IMR-90 (cell line): ENCODE data around the gene TRIM28. TPM values are rescaled to one million over a fixed set of nuclear protein-coding genes. Genes with fewer than 3 reads are reported as not detected.

Source experiments
- ATAC-seq: fragments of 200-7000 bp; cut with Tn5 transposase; 2 replicates; pipeline ENCODE4 v1.9.1; 2020; ENCODE audit warnings: low read depth, mild to moderate bottlenecking, moderate library complexity
- BruUV-seq: library from RNA; stranded (reverse); fragments of 400-500 nt; replicated peaks from 2 replicates; lab custom pipeline; 2021; lab: Mats Ljungman, UMichigan
- CTCF ChIA-PET: fragments of 300-600 bp; formaldehyde crosslinking; extraction: SDS; loops from one replicate; lab custom pipeline; 2021; ENCODE audit warnings: antibody characterized with exemption; lab: Yijun Ruan, JAX
- POLR2A ChIA-PET: fragments of 300-600 bp; sonication (Branson Sonifier 250); formaldehyde crosslinking; loops from one replicate; lab custom pipeline; 2022; ENCODE audit warnings: antibody characterized with exemption; ENCODE audit not compliant: unreplicated experiment; lab: Charles Lee
- DNase-seq: peaks from one replicate; pipeline ENCODE4 v3.0.0; 2013
- H2AFZ ChIP-seq: replicated peaks from 2 replicates; pipeline ENCODE3; 2013; ENCODE audit warnings: low read length, mild to moderate bottlenecking; ENCODE audit not compliant: poor library complexity
- H2AK5ac ChIP-seq: 2 replicates; pipeline ENCODE4 v1.6.1; 2013; ENCODE audit warnings: low read depth, low read length, inconsistent platforms
- H2AK9ac ChIP-seq: replicated peaks from 2 replicates; pipeline ENCODE3; 2013; ENCODE audit warnings: mild to moderate bottlenecking, low read depth, low read length, moderate library complexity; ENCODE audit not compliant: poor library complexity
- H2BK120ac ChIP-seq: 2 replicates; pipeline ENCODE4 v1.6.1; 2013; ENCODE audit warnings: low read depth, low read length, inconsistent platforms
- H2BK15ac ChIP-seq: 3 replicates; pipeline ENCODE4 v1.6.1; 2013; ENCODE audit warnings: low read depth, low read length, inconsistent platforms
- H2BK20ac ChIP-seq: 2 replicates; pipeline ENCODE4 v1.6.1; 2013; ENCODE audit warnings: low read depth, mild to moderate bottlenecking, inconsistent platforms, low read length, moderate library complexity
- H2BK5ac ChIP-seq: 2 replicates; pipeline ENCODE4 v1.6.1; 2013; ENCODE audit warnings: mild to moderate bottlenecking, low read depth, low read length, inconsistent platforms; ENCODE audit not compliant: poor library complexity, severe bottlenecking
- H3K14ac ChIP-seq: replicated peaks from 2 replicates; pipeline ENCODE4 v1.6.1; 2013; ENCODE audit warnings: low read depth, low read length, inconsistent platforms
- H3K18ac ChIP-seq: 2 replicates; pipeline ENCODE4 v1.6.1; 2013; ENCODE audit warnings: low read depth, low read length, control low read depth
- H3K23ac ChIP-seq: 2 replicates; pipeline ENCODE4 v1.6.1; 2013; ENCODE audit warnings: low read depth, low read length, inconsistent platforms
- H3K27ac ChIP-seq: 2 replicates; pipeline ENCODE4 v1.5.1; 2013; ENCODE audit warnings: mild to moderate bottlenecking, control low read depth, low read length; ENCODE audit not compliant: insufficient read depth
- H3K27me3 ChIP-seq: 2 replicates; pipeline ENCODE4 v1.6.1; 2013; ENCODE audit warnings: low read length; ENCODE audit not compliant: control insufficient read depth, insufficient read depth
- H3K36me3 ChIP-seq: 2 replicates; pipeline ENCODE4 v1.6.1; 2013; ENCODE audit warnings: low read length, mixed read lengths; ENCODE audit not compliant: control insufficient read depth, insufficient read depth
- H3K4ac ChIP-seq: 2 replicates; pipeline ENCODE4 v1.6.1; 2013; ENCODE audit warnings: low read depth, low read length, inconsistent platforms
- H3K4me1 ChIP-seq: 2 replicates; pipeline ENCODE4 v1.6.1; 2013; ENCODE audit warnings: low read length, mixed read lengths; ENCODE audit not compliant: control insufficient read depth, insufficient read depth
- H3K4me2 ChIP-seq: 2 replicates; pipeline ENCODE4 v1.6.1; 2013; ENCODE audit warnings: low read depth, mild to moderate bottlenecking, control low read depth, low read length, moderate library complexity
- H3K4me3 ChIP-seq: 2 replicates; pipeline ENCODE4 v1.5.1; 2013; ENCODE audit warnings: low read depth, mild to moderate bottlenecking, control low read depth, low read length, moderate library complexity; ENCODE audit not compliant: insufficient read depth
- H3K56ac ChIP-seq: 2 replicates; pipeline ENCODE4 v1.6.1; 2013; ENCODE audit warnings: low read length, inconsistent platforms; ENCODE audit not compliant: insufficient read depth; ENCODE audit errors: extremely low read depth
- H3K79me1 ChIP-seq, 2 experiments: 2 replicates each; pipeline ENCODE4 v1.6.1; 2013; ENCODE audit warnings: low read length in 2 of 2, inconsistent platforms in 1 of 2, low read depth in 1 of 2
- H3K9ac ChIP-seq: 2 replicates; pipeline ENCODE4 v1.6.1; 2013; ENCODE audit warnings: low read depth, low read length, control low read depth
- H3K9me1 ChIP-seq: 2 replicates; pipeline ENCODE4 v1.6.1; 2013; ENCODE audit warnings: low read length, inconsistent platforms; ENCODE audit not compliant: insufficient read depth
- H3K9me3 ChIP-seq: 2 replicates; pipeline ENCODE4 v1.6.1; 2013; ENCODE audit warnings: low read length; ENCODE audit not compliant: control insufficient read depth, insufficient read depth
- H4K20me1 ChIP-seq: 2 replicates; pipeline ENCODE4 v1.6.1; 2013; ENCODE audit warnings: low read length, inconsistent platforms; ENCODE audit not compliant: insufficient read depth
- H4K5ac ChIP-seq: 2 replicates; pipeline ENCODE4 v1.6.1; 2013; ENCODE audit warnings: mild to moderate bottlenecking, low read depth, low read length, control low read depth
- H4K8ac ChIP-seq, 2 experiments: 2 replicates each; pipeline ENCODE4 v1.6.1; 2013; ENCODE audit warnings: low read depth in 2 of 2, low read length in 2 of 2, control low read depth in 1 of 2, inconsistent platforms in 1 of 2
- H4K91ac ChIP-seq: 2 replicates; pipeline ENCODE4 v1.6.1; 2013; ENCODE audit warnings: low read depth, low read length, inconsistent platforms; ENCODE audit not compliant: insufficient read depth
- CHD1 ChIP-seq: IDR thresholded peaks from 2 replicates; pipeline ENCODE4 v1.6.1; 2012; ENCODE audit warnings: low read depth, low read length, improper control_type of control experiment
- FOS ChIP-seq: fragments of 150-350 bp; IDR thresholded peaks from 2 replicates; pipeline ENCODE4 v1.6.1; 2016; ENCODE audit warnings: low read depth, low read length
- MAFK ChIP-seq: IDR thresholded peaks from 2 replicates; pipeline ENCODE4 v1.6.1; 2012; ENCODE audit warnings: low read depth, low read length, improper control_type of control experiment
- MAZ ChIP-seq: IDR thresholded peaks from 2 replicates; pipeline ENCODE4 v1.6.1; 2012; ENCODE audit warnings: low read depth, mild to moderate bottlenecking, low read length, improper control_type of control experiment, moderate library complexity, borderline replicate concordance
- NFE2L2 ChIP-seq: fragments of 150-350 bp; IDR thresholded peaks from 2 replicates; pipeline ENCODE4 v1.6.1; 2016; ENCODE audit warnings: low read depth, mild to moderate bottlenecking, low read length
- RCOR1 ChIP-seq: IDR thresholded peaks from 2 replicates; pipeline ENCODE4 v1.6.1; 2012; ENCODE audit warnings: mild to moderate bottlenecking, low read length, improper control_type of control experiment; ENCODE audit not compliant: insufficient replicate concordance
- RFX5 ChIP-seq: IDR thresholded peaks from 2 replicates; pipeline ENCODE4 v1.8.0; 2012; ENCODE audit warnings: low read depth, mild to moderate bottlenecking, low read length, moderate library complexity
- SMC3 ChIP-seq: fragments of 150-350 bp; IDR thresholded peaks from 2 replicates; pipeline ENCODE4 v1.6.1; 2016; ENCODE audit warnings: low read depth, mild to moderate bottlenecking, antibody characterized with exemption, low read length, moderate library complexity
- WGBS, 2 experiments: methylation state at CpG; one replicate each; pipeline versions ENCODE4 v1.1.5 to v1.1.7; 2013; ENCODE audit warnings: missing lambda C conversion rate in 2 of 2; ENCODE audit not compliant: insufficient read length in 1 of 2; ENCODE audit errors: extremely low coverage in 2 of 2; 5-methylcytosine and 5-hydroxymethylcytosine counted together
- dilution Hi-C: fragments of 300-500 bp; cut with HindIII; formaldehyde crosslinking; loops from one replicate; pipeline ENCODE4 v1.14.3; 2018; ENCODE audit warnings: low sequenced_read_pairs; ENCODE audit not compliant: unreplicated experiment
- in situ Hi-C: fragments of 300-500 bp; cut with MboI; formaldehyde crosslinking; loops from 3 replicates; pipeline ENCODE4 v1.14.3; 2019; ENCODE audit warnings: low sequenced_read_pairs, inconsistent platforms, mixed read lengths
- intact Hi-C: fragments of 100-400 bp; cut with micrococcal nuclease; formaldehyde crosslinking; loops from 2 replicates; pipeline ENCODE4 v1.10.0; 2022
- polyA plus RNA-seq, 3 experiments: library from polyadenylated mRNA; depleted of rRNA; stranded (reverse); fragments of >200 nt; gene quantifications; 2 replicates each; pipeline ENCODE4 v1.2.3, GENCODE V29; 2012; ENCODE audit warnings: low replicate concordance in 1 of 3
- total RNA-seq: library from RNA; depleted of rRNA; stranded (reverse); fragments of >200 nt; gene quantifications from 2 replicates; pipeline ENCODE4 v1.2.3, GENCODE V29; 2012
- TF ChIP-seq, protein P1 (sequence below): fragments of 150-350 bp; IDR thresholded peaks from 2 replicates; pipeline ENCODE4 v1.6.1; 2016; ENCODE audit warnings: low read depth, mild to moderate bottlenecking, low read length, moderate library complexity, borderline replicate concordance
- TF ChIP-seq, protein P2 (sequence below): fragments of 150-350 bp; IDR thresholded peaks from 2 replicates; pipeline ENCODE4 v1.6.1; 2017; ENCODE audit warnings: mild to moderate bottlenecking, antibody characterized with exemption, low read length, low read depth

TRIM28 gene
- total and polyA plus RNA-seq, 2 of the 4 experiments (the other 2 are of a cell fraction), result 349 to 465 TPM

DNA sequence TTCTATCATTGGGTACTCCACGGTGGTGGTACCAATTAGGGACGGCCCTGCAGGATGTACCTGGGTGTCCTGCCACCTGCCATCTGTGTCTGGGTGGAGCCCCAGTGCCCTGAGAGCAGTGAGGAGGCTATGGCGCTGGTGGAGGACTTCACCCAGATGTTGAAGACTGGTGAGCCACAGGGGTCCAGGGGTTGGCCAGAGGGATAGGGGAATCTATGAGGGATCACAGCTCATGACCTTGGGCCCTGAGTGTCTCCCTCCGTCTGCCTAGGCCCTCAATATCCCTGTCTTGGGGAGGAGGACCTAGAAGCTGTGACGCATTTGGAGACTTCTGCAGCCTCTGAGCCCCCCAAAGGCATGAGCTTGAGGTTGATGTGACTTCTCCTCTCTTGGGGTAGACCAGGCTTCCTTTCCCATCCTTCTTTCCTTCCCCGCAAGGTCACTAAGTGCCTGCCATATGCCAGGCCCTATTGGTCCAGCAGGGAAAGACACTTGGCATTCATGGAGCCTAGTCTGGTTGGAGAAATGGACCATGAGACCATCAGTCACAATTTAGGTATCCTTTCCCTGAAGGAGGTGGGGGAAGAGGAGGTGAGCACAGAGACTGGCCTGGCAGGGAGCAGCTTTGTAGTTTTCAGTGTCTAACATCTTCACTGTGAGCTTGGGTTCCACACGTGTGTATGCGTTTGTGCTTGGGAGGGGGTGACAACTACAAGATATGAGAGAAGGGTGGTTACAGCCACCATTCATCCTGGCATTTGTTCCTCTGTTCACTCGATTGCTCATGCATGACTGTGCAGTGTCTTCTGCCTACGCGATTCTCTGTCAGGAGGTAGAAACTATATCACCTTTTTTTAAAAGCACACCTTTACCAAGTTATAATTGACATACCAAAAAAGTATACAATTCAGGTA is 34.4 kb downstream of the TRIM28 start:
- Histone ChIP-seq H3K14ac (no peak overlapping the region), H3K9ac (no peak overlapping the region)
- dilution Hi-C loops, result no loop called here

More for the DNA sequence above, 34.4 kb downstream of the TRIM28 start:
- peaks cover 6% of the 10 kb centered on the region for H3K4me1 ChIP-seq
- 67% methylated on average over 2 of the region's 11 CpGs; no CpG with 5 or more reads in 1 of the 2 experiments for WGBS, 2 experiments
- no peak overlapping the region; the same call in 1 of the 2 replicates for H2AK5ac ChIP-seq
- H4K20me1 ChIP-seq, result peaks cover 7% of the 10 kb centered on the region
- H3K4ac ChIP-seq, result peak overlapping the region; percentile 0; the same call in 1 of the 2 replicates
- no TSS peak for BruUV-seq
- no peak overlapping the region for H3K4me2 ChIP-seq
- no peaks in the 10 kb centered on the region for H3K9me3 ChIP-seq
- no peak overlapping the region for H2BK15ac ChIP-seq
- in situ Hi-C loops, result no loop called here
- no peak overlapping the region for H3K23ac ChIP-seq
- no peak overlapping the region for H2BK120ac ChIP-seq
- H3K9me1 ChIP-seq, result peaks cover 13% of the 10 kb centered on the region
- H2BK20ac ChIP-seq, result no peak overlapping the region
- no peak overlapping the region for H3K4me3 ChIP-seq
- intact Hi-C loops, result no loop called here
- H3K56ac ChIP-seq, result no peak overlapping the region
- ChIA-PET POLR2A (no interaction called here), CTCF (no interaction called here)
- no peak overlapping the region for H3K27ac ChIP-seq
- peaks cover 10% of the 10 kb centered on the region for H3K36me3 ChIP-seq
- no peak for TF ChIP-seq MAZ
- no peak for TF ChIP-seq SMC3
- no peak for TF ChIP-seq RFX5
- no peak for TF ChIP-seq MAFK
- no peak for TF ChIP-seq CHD1
- TF ChIP-seq, protein P1, sequence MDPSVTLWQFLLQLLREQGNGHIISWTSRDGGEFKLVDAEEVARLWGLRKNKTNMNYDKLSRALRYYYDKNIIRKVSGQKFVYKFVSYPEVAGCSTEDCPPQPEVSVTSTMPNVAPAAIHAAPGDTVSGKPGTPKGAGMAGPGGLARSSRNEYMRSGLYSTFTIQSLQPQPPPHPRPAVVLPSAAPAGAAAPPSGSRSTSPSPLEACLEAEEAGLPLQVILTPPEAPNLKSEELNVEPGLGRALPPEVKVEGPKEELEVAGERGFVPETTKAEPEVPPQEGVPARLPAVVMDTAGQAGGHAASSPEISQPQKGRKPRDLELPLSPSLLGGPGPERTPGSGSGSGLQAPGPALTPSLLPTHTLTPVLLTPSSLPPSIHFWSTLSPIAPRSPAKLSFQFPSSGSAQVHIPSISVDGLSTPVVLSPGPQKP, result no peak
- no peak for TF ChIP-seq FOS
- TF ChIP-seq, protein P2, sequence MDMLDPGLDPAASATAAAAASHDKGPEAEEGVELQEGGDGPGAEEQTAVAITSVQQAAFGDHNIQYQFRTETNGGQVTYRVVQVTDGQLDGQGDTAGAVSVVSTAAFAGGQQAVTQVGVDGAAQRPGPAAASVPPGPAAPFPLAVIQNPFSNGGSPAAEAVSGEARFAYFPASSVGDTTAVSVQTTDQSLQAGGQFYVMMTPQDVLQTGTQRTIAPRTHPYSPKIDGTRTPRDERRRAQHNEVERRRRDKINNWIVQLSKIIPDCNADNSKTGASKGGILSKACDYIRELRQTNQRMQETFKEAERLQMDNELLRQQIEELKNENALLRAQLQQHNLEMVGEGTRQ, result no peak
- TF ChIP-seq RCOR1, result no peak
- TF ChIP-seq NFE2L2, result no peak
- H4K91ac ChIP-seq, result no peak overlapping the region
- no peak overlapping the region for H2BK5ac ChIP-seq
- no peak overlapping the region for H2AFZ ChIP-seq
- no peak overlapping the region for H3K18ac ChIP-seq
- H4K5ac ChIP-seq, result no peak overlapping the region
- H3K79me1 ChIP-seq, result peaks cover under 1 to 74% of the 10 kb centered on the region in 2 experiments; a peak in 3 of 4 replicates
- ATAC-seq (no peak), DNase-seq (no peak)
- H4K8ac ChIP-seq, result no peak overlapping the region
- H3K27me3 ChIP-seq, result no peaks in the 10 kb centered on the region
- peak overlapping the region; percentile 1 for H2AK9ac ChIP-seq
